Naive B cell (primary cell): ENCODE data around the gene RARA. TPM values are rescaled to one million over a fixed set of nuclear protein-coding genes. Genes with fewer than 3 reads are reported as not detected.
"Not testable (repeated sequence)": the region's sequence is repeated elsewhere in the genome, so short reads cannot be mapped to it uniquely, and the experiment has no call there.

Experiments
- ATAC-seq, 2 donors: fragments of 150-1000 bp; cut with Tn5 transposase; 2 replicates each; pipeline ENCODE4 v1.10.0; 2021; ENCODE audit warnings: low read depth in 2 of 2, mild to moderate bottlenecking in 2 of 2, moderate library complexity in 2 of 2
- DNase-seq: peaks from one replicate; pipeline ENCODE4 v3.0.0; 2022
- H3K27ac Mint-ChIP-seq, 6 donors: one replicate each; pipeline ENCODE4 v1.8.0; 2020 to 2022; ENCODE audit warnings: mild to moderate bottlenecking in 6 of 6, mixed read lengths in 6 of 6, moderate library complexity in 5 of 6, inconsistent platforms in 2 of 6
- H3K27me3 Mint-ChIP-seq, 3 donors: one replicate each; pipeline ENCODE4 v1.8.0; 2021 to 2022; ENCODE audit warnings: mixed read lengths in 3 of 3, mild to moderate bottlenecking in 1 of 3
- H3K36me3 Mint-ChIP-seq, 2 donors: one replicate each; pipeline ENCODE4 v1.8.0; 2020 to 2022; ENCODE audit warnings: mixed read lengths in 2 of 2, inconsistent platforms in 1 of 2, mild to moderate bottlenecking in 1 of 2
- H3K4me1 Mint-ChIP-seq, 3 donors: one replicate each; pipeline ENCODE4 v1.8.0; 2020 to 2022; ENCODE audit warnings: mixed read lengths in 3 of 3, inconsistent platforms in 1 of 3, mild to moderate bottlenecking in 1 of 3, moderate library complexity in 1 of 3
- H3K4me3 Mint-ChIP-seq, 8 donors: one replicate each; pipeline ENCODE4 v1.8.0; 2020 to 2022; ENCODE audit warnings: mild to moderate bottlenecking in 8 of 8, mixed read lengths in 8 of 8, moderate library complexity in 8 of 8, inconsistent platforms in 2 of 8
- H3K9me3 Mint-ChIP-seq, 7 donors: one replicate each; pipeline ENCODE4 v1.8.0; 2020 to 2022; ENCODE audit warnings: mixed read lengths in 7 of 7, mild to moderate bottlenecking in 5 of 7, inconsistent platforms in 2 of 7, moderate library complexity in 1 of 7
- polyA plus RNA-seq, 6 donors: library from polyadenylated mRNA; unstranded; fragments of 300-500 nt; fragmentation: Illumina TruSeq; gene quantifications; one replicate each; pipeline ENCODE4 v1.2.3, GENCODE V29; 2021; ENCODE audit warnings: low read depth in 6 of 6

RARA gene
- polyA plus RNA-seq, 6 donors from 2014 or later = 3.1 to 12.6 (median 7.8) TPM

DNA sequence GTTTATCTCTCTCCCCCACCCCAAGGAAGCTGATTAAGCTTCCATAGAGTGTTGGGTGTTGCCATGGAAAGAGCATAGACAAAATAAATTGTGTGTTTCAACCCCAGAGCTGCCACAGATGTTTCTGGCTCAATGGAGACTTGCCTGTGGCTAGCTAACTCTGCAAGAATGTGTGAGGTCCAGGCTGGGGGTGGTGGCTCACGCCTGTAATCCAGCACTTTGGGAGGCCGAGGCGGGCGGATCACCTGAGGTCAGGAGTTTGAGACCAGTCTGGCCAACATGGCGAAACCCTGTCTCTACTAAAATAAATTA lies 4.5 kb upstream of the RARA start:
- not testable (repeated sequence) for H3K27ac Mint-ChIP-seq, H3K27me3 Mint-ChIP-seq, H3K4me3 Mint-ChIP-seq, H3K36me3 Mint-ChIP-seq, DNase-seq, ATAC-seq, H3K4me1 Mint-ChIP-seq, H3K9me3 Mint-ChIP-seq

DNA sequence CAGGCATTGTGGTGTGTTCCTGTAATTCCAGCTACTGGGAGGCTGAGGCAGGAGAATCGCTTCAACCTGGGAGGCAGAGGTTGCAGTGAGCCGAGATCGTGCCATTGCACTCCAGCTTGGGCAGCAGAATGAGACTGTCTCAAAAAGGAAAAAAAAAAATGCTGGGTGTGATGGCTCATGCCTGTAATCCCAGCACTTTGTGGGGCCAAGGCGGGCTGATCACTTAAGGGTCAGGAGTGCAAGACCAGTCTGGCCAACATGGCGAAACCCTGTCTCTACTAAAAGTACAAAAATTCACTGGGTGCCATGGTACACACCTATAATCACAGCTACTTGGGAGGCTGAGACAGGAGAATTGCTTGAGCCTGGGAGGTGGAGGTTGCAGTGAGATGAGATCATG lies 4.1 kb upstream of the RARA start:
- not testable (repeated sequence) for H3K4me1 Mint-ChIP-seq, H3K27me3 Mint-ChIP-seq, H3K4me3 Mint-ChIP-seq, H3K9me3 Mint-ChIP-seq, ATAC-seq, H3K36me3 Mint-ChIP-seq, H3K27ac Mint-ChIP-seq, DNase-seq

DNA sequence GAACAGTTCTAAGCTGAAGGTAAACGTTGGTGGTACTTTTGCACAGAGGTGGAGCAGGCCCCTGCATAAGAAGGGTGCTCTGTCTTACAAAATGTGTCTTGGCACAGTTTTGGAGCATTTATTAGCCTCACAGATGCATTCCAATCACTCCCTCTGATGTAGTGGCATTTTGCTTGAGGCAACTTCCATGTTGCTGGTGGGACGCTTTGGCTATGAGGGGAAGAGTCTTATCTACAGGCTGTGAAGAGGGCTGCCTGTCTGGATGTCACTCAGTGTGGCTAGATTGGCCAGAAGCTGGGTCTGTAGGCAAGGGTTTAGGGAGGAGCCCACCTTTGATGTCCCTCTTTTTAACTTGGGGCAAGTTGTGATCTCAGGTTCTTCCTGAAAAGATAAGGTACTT lies 2.6 kb upstream of the RARA start:
- Mint-ChIP-seq H3K4me3 (no peak overlapping the region), H3K4me1 (peaks cover 6 to 12% (median 8%) of the 10 kb centered on the region in 3 donors), H3K27me3 (no peaks in the 10 kb centered on the region), H3K36me3 (no peaks in the 10 kb centered on the region), H3K9me3 (no peaks in the 10 kb centered on the region), H3K27ac (peak overlapping the region in 2 of 6 donors; percentile 47 to 65)
- no peak for ATAC-seq
- DNase-seq = no peak

DNA sequence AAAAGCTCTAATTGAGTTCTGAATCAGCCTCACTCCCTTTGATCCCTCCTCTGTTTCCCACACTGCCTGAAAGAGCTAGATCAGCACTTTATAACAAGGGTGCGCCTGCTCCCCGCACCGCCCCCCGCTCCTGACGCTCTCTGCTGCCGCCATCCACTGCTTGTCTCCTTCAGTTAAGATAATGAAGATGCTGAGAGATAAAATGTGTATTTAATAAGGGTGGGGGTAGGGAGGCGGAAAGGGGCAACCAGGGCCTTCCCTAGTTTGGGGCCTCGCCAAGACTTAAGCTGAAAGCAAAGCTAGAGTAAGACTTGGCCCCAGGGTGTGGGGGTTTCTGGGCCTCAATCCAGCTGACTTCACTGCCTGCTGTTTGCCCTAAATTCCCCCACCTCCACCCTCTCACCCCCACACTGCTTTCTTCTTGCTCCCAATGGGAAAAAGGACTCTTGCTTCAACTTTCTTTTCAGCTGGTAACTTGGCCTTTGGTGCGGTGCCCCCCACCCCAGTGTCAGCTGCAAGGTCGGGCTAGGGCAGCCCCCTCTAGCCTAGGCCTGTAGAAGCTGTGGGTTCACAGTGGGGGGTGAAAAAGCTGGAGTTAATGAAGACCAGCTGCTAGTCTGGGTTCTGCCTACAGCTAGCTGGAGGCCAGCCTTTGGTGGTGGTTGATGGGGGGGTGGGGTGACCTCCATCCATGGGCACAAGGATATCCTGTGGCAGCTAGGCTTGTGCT lies 1.8 kb upstream of the RARA start:
- Mint-ChIP-seq H3K9me3 (no peaks in the 10 kb centered on the region), H3K27me3 (no peaks in the 10 kb centered on the region), H3K4me3 (no peak overlapping the region), H3K27ac (no peak overlapping the region), H3K4me1 (peaks cover 6 to 18% (median 8%) of the 10 kb centered on the region in 3 donors), H3K36me3 (no peaks in the 10 kb centered on the region)
- no peak for ATAC-seq
- DNase-seq = no peak

DNA sequence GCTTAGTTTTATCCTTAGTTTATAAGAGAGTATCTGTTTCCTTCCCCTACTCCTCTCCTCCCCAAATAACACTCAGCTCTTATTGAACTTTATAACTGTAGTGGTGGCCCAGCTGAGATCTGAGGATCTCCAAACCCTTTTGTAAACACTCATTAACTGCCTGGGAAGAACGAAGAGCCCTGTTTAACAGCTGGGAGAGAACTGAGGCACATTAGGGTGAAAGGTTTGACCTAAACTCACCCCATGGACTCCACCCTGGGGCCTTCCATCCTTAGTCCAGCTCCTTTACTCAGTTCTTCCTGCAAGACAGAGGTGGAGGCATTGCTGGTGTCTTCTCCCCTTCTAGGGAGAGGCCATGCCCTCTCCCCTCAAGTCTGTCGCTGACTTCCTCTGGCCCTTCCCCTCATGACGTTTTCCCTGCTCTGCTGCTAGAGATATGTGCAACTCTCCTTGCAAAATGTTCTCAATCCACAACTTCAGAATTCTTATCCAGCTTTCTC lies 1.2 kb upstream of the RARA start:
- no peak overlapping the region for H3K4me3 Mint-ChIP-seq
- H3K36me3 Mint-ChIP-seq = no peaks in the 10 kb centered on the region
- no peaks in the 10 kb centered on the region for H3K9me3 Mint-ChIP-seq
- H3K27ac Mint-ChIP-seq = no peak overlapping the region
- peaks cover 8 to 22% (median 8%) of the 10 kb centered on the region in 3 donors for H3K4me1 Mint-ChIP-seq
- ATAC-seq (no peak), DNase-seq (no peak)
- H3K27me3 Mint-ChIP-seq = no peaks in the 10 kb centered on the region

DNA sequence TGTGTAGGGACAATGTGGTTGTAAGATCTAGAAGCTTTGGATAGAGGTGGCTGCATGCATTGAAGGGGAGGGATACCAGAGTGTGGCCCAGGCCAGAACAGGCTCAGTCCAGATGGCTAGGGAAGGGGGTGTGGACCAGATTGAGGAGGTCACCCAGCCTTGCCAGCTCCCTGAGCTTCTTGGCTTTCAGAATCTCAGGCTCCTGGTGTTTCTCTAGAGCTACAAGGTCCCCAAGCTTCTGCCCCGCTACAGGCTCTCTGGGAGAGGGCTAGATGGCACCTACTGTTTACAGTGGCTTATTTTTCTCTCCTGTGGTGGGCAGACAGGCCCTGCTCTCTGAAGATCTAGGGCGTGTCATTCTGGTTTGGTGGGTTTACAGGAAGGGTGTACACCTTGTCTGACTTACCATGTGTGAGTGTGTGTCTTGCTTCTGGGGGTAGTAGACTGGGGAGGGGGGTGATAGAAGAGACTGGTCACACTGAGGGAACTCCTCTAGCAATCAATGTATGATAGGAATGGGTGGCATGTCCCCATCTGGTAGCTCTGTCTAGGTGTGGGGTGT lies 1.1 kb downstream of the RARA start:
- DNase-seq (no peak), ATAC-seq (no peak)
- Mint-ChIP-seq H3K27ac (peak overlapping the region in 1 of 6 donors; percentile 72), H3K4me1 (peaks cover 6 to 31% (median 19%) of the 10 kb centered on the region in 3 donors), H3K36me3 (no peaks in the 10 kb centered on the region), H3K4me3 (peak overlapping the region in 3 of 8 donors; percentile 12 to 37 (median 15)), H3K9me3 (no peaks in the 10 kb centered on the region), H3K27me3 (no peaks in the 10 kb centered on the region)

DNA sequence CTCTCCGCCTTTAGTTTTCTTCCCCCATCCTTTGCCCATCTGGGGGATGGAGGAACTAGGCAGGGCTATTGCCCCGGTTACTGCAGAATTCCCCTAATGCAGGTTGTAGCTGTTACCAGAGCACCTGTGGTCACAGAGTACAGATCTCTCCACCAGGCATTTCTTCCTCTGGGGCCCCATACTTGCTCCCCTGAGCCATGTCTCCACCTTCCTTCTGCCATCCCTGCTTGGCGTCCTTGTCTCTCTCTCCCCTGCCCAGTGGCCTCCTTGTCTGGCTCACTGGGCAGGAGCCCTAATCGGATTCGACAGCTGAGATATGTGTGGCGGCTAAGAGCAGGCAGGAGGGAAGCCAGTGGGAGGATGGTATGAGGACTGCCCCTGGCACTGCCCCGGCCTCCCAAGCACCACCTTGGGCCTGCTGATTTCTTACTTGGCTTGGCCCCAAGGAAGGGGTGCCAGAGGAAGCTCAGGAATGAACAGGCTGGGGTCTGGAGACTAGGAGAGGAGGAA lies 2.0 kb downstream of the RARA start:
- Mint-ChIP-seq H3K9me3 (no peaks in the 10 kb centered on the region), H3K36me3 (no peaks in the 10 kb centered on the region), H3K27ac (peak overlapping the region in 1 of 6 donors; percentile 85), H3K4me1 (peaks cover 15 to 31% (median 22%) of the 10 kb centered on the region in 3 donors), H3K4me3 (peak overlapping the region in 5 of 8 donors; percentile 25 to 52 (median 37)), H3K27me3 (no peaks in the 10 kb centered on the region)
- ATAC-seq (peak; percentile 70 to 72), DNase-seq (no peak)

DNA sequence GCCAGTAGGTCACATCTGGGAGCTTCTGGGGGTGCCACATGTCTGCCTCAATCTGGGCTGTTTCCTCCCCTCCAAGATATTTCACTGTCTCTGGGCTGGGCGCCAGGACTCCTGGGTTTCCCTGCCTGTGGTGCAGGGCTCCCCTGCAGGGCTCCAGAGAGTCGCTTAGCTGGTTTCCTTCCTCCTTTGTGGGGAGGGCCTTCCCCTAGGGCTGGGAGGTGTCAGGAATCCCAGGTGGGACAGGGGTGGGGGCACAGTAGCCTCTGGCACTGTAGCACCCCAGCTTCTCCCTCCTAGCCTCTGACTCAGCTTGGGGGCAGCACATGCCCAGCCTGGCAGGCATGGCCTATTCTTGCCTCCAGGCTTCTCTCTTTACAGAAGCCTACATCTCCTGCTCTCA lies 2.6 kb downstream of the RARA start:
- H3K9me3 Mint-ChIP-seq = no peaks in the 10 kb centered on the region
- no peaks in the 10 kb centered on the region for H3K36me3 Mint-ChIP-seq
- no peak for DNase-seq
- no peaks in the 10 kb centered on the region for H3K27me3 Mint-ChIP-seq
- peak overlapping the region in 1 of 6 donors; percentile 60 for H3K27ac Mint-ChIP-seq
- peak overlapping the region in 3 of 8 donors; percentile 27 to 77 (median 52) for H3K4me3 Mint-ChIP-seq
- H3K4me1 Mint-ChIP-seq = peaks cover 21 to 35% (median 28%) of the 10 kb centered on the region in 3 donors
- ATAC-seq = peak in 1 of 2 donors; percentile 5

DNA sequence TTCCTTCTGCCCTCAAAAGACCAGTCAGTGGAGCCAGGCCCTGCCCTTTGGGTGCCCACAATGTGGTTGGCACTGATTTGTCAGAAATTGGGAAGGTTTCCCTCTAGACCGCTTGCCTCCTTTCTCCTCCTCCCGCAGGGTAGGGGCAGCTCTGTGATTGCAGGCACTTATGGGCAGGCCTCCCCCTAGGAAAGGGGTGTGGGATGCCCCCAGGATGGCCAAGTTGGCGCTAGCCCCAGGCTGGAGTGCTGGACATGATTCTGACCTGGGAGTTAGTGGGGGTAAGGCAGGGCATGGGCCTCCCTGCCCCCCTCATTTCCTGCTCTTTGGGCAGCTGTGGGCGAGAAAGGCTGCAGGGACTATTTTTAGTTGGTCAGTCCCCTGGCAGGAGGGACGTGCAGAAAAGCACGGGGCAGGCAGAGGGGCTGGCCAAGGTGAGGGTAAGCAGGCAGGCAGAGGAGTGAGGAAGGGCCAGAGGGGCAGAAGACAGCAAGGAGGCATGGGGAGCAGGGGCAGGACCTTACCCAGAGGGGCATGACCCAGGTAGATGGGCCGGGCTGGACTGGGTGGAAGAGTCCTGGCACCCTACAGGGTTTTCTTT lies 3.3 kb downstream of the RARA start:
- ATAC-seq = no peak
- Mint-ChIP-seq H3K9me3 (no peaks in the 10 kb centered on the region), H3K27me3 (no peaks in the 10 kb centered on the region), H3K36me3 (no peaks in the 10 kb centered on the region), H3K4me1 (peaks cover 24 to 35% (median 32%) of the 10 kb centered on the region in 3 donors), H3K4me3 (peak overlapping the region in 6 of 8 donors; percentile 13 to 73 (median 40)), H3K27ac (peak overlapping the region in 3 of 6 donors; percentile 21 to 60 (median 56))
- no peak for DNase-seq

DNA sequence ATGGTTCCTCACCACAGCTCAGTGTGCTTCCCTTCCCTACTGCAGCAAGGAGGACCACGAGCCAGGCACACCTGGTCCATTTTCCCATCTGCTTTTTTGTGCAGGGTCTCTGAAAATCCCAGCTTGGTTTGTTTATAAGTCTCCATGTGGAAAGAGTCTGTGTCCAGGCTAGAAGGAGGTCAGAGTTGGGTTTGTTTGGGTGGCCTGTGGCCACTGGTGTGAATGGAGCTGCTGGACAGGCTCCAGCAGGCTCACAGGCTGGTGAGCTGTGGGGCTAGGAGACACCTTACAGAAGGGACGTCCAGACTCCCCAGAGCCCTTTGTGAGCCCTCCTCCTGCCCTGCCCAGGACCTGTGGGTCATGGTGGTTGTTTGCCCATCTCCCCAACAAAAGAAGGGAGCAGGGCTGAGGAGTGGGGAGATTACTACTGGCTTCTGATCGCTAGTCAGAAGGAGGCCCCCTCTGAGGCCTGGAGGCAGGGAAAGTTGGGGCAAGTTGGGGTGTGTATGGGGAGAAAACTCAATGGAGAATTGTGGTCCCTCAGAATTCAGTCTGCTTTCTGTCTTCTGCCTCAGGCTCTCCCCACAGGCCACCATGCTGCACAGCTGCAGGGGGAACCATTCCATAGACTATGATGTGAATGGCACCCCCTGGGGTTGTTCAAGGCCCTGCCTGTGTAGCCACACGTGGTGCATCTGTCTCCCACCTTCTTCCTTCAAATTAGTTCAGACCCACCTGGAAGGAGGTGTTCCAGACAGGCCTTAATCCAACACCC lies 4.1 kb downstream of the RARA start:
- DNase-seq = no peak
- no peaks in the 10 kb centered on the region for H3K36me3 Mint-ChIP-seq
- peaks cover 32 to 40% (median 39%) of the 10 kb centered on the region in 3 donors for H3K4me1 Mint-ChIP-seq
- H3K27ac Mint-ChIP-seq = no peak overlapping the region
- H3K4me3 Mint-ChIP-seq = peak overlapping the region in 1 of 8 donors; percentile 22
- no peak for ATAC-seq
- no peaks in the 10 kb centered on the region for H3K27me3 Mint-ChIP-seq
- no peaks in the 10 kb centered on the region for H3K9me3 Mint-ChIP-seq

DNA sequence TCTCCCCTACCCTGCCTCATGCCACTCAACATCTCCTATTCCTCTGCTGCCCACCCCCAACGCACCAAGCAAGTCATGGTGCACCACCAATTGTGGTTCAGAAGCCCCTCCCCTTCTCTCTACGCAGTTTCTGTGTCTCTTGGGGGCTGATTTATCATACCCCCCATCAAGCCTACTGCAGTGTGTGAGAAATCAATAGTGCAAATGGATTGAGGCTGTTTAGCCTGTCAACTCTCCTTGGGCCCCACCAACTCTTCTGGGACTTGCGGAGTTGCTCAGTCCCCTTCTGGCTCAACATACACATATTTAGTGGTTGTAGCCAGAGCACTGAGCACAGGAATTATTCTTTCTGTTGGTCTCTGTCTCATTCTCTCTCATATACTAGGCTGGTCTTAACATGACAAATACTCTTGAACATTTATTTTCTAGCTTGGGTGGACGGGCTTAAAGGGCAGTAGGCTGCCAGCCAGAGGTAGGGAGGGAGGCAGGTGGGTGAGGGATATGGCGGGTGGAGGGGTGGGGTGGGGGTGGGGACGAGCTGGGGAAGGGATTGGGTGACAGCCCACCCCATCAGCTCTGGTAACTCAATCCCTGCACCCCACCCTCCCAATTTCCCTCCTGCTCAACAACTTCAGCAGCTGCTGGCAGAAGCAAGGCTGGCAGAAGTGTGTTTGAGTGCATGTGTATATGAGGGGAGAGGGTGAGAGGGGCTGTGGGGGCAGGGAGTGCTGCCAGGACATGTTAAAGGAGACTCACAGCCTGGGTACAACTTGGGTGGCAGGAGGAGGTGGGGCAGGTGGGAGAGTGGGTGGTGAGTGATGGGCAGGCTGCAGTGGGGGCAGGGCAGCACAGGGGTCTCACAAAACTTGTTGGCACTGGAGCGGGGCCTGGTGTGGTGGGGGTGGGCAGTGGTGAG lies 4.9 kb downstream of the RARA start:
- no peak for DNase-seq
- Mint-ChIP-seq H3K4me3 (peak overlapping the region in 1 of 8 donors; percentile 22), H3K27me3 (no peaks in the 10 kb centered on the region), H3K9me3 (no peaks in the 10 kb centered on the region), H3K36me3 (no peaks in the 10 kb centered on the region), H3K27ac (peak overlapping the region in 1 of 6 donors; percentile 70), H3K4me1 (peaks cover 40 to 46% (median 41%) of the 10 kb centered on the region in 3 donors)
- ATAC-seq = no peak

DNA sequence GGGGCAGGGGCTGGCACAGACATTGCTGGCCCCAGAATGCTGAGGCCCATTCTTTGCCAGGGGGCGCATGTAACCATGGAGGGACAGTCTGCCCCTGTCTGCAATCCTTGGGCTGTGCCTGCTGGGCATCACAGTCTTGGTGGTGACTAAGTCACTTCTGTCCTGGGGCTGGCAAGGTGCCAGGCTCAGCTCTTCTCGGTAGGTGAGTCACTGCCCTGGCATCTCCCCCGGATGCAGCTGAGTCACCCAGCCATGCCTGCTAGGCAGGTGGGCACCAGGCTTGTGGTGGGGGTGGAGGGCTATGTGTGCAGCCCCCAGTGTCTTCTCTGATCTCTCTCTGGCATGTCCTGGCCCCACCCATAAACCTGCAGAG lies 5.6 kb downstream of the RARA start:
- Mint-ChIP-seq H3K27ac (peak overlapping the region in 1 of 6 donors; percentile 70), H3K27me3 (no peaks in the 10 kb centered on the region), H3K4me3 (peak overlapping the region in 1 of 8 donors; percentile 16), H3K9me3 (no peaks in the 10 kb centered on the region), H3K4me1 (peaks cover 46 to 52% (median 47%) of the 10 kb centered on the region in 3 donors), H3K36me3 (no peaks in the 10 kb centered on the region)
- ATAC-seq (no peak), DNase-seq (peak; percentile 42)
